GM12801 (cell line): Measurements from ENCODE around the gene LEFTY2.

Experiments
- TF ChIP-seq, protein P1 (sequence below): IDR thresholded peaks from one replicate; pipeline ENCODE4 v1.5.1; 2011; ENCODE audit warnings: control low read depth; ENCODE audit not compliant: insufficient read length; ENCODE audit errors: extremely low read depth

The LEFTY2 gene

DNA sequence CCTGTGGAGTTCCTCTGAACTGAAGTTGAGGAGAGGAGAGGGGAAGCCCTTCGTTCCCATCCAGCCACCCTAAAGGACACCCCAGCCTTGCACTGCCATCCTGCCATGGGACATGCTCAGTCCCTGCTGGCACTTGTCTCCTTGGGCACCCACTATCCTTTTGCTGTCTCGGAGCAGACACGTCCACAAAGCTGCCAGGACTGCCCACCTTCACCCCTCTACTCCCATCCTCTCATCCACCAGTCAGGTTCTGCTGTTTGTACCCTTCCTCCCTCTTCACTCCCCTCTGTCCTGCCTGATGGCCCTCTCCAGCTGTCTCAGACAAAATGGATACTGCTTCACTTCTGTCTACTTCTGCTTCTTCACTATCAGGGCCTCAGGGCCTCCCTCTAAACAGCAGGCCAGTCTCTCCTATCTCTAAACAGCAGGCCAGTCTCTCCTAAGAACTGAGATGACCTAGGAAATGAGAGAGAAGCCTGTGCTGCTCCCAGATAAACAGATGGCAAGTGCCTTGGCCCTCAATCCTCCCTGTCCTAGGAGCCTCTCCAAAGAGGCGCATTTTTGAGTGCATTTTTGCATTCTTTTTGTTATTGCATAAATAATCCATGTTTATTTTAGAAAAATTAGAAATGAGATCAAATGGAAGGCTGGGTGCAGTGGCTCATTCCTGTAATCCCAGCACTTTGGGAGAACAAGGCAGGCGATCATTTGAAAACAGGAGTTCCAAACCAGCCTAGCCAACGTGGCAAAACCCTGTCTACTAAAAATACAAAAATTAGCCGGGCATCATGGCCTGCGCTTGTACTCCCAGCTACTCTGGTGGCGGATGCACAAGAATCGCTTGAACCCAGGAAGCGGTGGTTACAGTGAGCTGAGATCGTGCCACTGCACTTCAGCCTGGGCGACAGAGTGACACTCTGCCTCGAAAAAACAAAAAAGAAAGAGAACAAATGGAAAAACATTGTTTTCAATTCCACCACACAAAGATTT is 12.5 kb downstream of the LEFTY2 start:
- TF ChIP-seq, protein P1, sequence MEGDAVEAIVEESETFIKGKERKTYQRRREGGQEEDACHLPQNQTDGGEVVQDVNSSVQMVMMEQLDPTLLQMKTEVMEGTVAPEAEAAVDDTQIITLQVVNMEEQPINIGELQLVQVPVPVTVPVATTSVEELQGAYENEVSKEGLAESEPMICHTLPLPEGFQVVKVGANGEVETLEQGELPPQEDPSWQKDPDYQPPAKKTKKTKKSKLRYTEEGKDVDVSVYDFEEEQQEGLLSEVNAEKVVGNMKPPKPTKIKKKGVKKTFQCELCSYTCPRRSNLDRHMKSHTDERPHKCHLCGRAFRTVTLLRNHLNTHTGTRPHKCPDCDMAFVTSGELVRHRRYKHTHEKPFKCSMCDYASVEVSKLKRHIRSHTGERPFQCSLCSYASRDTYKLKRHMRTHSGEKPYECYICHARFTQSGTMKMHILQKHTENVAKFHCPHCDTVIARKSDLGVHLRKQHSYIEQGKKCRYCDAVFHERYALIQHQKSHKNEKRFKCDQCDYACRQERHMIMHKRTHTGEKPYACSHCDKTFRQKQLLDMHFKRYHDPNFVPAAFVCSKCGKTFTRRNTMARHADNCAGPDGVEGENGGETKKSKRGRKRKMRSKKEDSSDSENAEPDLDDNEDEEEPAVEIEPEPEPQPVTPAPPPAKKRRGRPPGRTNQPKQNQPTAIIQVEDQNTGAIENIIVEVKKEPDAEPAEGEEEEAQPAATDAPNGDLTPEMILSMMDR: no peak

DNA sequence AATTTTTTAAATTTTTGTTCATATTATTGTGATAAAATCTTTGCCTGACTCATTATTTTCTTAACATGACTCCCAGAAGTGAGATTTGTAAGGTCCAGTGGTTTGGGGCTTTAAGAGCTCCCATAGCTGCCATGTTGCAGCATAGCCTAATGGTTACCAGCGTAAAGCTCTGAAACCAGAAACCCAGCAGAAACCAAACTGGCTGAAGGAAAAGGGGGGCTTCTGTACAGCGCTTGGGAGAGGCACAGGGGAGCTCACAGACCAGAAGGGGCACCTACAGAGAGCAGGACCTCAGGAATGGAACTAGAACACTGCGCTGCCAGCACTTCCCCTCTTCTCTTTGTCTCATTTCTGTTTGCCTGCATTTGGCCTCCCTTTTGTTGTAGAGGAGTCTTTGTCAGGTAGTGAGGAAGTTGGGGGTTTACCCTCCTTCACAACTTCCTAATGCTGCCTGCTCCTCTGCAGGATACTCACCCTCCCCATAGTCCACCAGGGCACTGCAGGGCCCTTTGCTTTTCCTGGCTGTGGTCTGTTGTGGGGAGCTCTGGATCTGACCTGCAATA is 14.4 kb downstream of the LEFTY2 start:
- TF ChIP-seq, protein P1: no peak

DNA sequence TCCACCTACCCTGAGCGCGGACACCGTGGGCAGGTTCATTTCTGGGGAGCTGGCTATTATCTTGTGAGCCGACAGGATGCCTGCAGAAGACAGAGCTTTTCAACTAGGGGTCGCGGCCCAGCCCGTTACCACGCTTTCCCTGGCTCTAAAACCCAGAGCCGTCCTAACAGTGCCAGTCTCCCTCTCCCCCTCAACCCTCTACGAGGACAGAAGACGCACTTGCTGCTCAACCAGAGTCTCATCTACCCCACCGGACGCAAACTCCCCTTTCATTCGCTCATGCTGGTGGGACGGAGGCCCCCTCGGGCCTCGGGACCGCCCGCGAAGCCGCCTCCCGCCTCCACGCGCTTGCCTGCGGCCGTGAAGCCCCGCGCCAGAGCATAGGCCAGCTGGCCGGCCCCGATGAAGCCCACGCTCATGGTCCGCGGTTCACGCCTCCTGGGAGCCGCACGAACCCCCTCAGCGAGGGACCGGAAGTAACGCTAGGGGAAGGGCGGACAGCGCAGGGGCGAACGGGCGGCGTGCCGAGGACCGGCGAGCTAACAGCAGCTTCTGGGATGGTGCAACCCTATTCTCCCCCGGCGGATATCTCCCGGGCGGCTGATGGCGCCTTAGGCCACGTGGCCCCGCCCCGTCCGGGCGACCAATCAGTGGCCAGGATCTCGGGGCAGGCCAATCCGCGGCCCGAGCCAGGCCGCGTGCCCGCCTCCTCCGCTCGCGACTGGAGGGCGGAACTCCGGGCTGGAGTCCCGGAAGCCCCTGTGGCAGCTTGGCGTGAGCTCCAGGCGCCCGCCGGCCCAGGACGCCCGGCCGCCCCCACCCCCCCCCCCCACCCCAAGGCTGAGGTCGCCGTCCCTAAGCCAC is 17.1 kb downstream of the LEFTY2 start, which contains the start of gene PYCR2:
PYCR2 (minus strand) TSS at position 559 of the 864 bp plus-strand sequence; CDS start at position 419, 140 bp downstream.
- TF ChIP-seq, protein P1: no peak

DNA sequence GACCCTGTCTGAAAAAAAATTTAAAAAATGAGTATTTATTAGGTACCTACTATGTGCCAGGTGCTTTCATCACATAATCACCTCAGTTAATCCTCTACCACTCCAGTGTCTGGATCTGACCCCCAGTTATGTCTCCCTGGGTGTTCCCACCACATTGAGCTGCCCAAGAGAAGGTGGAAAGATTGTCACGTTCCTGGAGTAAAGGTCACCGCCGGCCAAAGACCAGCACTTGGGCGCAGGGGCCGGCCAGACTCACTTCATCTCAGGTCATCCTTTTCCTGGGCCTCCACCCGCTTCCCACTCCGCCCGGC is 17.7 kb downstream of the LEFTY2 start:
- TF ChIP-seq, protein P1: no peak

DNA sequence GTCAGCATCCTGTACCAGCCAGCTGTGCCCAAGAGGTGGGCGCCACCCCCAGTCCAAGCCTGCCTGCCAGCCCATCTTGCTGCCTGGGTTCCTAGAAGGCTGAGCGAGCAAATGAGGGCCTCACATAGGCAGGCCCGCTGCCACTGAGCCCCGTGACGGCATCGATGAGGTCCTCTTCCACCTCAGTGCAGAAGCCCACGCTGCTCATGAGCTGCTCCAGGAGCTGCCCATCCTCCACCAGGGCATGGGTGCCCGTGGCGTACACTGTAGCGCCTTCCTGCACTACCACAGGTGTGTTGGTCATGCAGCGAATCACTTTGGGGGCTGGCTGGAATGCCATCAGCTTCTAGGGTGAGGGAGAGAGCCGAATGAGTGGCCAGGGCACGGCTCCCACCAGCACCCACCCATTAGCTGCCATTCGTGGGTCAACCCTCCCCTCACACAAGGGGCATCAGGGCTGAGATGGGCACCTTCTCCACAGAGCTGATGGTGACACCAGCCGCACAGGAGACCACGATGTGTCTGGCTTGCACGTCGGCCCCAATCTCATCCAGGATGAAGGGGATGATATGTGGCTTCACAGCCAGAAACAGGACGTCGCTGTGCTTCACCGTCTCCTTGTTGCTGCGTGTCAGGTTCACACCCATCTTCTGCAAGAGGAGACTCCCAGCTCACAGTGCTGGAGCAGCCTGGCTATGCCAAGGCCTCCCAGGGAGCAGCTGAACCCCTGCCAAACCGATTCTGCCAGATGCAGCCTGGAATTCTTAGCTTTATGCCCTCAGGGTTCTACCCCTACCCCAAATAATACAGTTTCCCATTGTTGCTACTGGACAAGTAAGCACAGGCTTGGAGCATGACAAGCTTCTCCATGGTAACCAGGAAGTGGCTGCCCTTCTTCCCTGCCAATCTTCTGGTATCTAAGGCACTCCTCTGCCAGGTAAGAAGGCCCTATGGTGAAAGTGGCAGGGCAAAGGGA is 19.0 kb downstream of the LEFTY2 start:
- TF ChIP-seq, protein P1: no peak

DNA sequence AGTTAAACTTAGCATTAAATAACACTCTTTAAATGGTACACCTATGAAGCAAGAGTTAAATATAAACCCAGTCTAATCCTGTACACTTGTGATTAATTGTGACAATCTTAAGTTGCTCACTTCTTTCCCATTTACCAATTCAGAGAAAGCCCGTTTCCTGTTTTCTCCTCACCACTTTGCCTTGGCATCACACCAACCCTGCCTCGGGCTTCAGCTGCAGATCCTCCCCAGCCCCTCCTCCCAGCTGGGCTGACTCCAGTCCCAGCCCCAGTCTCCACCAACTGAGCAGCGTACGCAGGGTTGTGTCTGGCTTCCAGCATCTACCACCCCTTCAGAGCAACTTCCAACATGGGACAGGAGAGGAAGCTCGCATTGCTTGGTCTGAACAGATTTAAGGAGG is 21.1 kb downstream of the LEFTY2 start:
- TF ChIP-seq, protein P1: no peak
